KMS-11 (cell line): Measurements from ENCODE around the gene MFSD12.

Experiments
- H2AFZ ChIP-seq: fragments of 200-600 bp; sonication (generic); 2 replicates; pipeline ENCODE4 v1.6.1; 2016; ENCODE audit warnings: antibody characterized with exemption, mixed run types, low read depth
- H3K27ac ChIP-seq: fragments of 200-600 bp; sonication (generic); 2 replicates; pipeline ENCODE4 v1.6.1; 2016; ENCODE audit warnings: mild to moderate bottlenecking, mixed run types
- H3K27me3 ChIP-seq: fragments of 200-600 bp; sonication (generic); 2 replicates; pipeline ENCODE4 v1.6.1; 2017; ENCODE audit warnings: mild to moderate bottlenecking, low read depth, mixed run types, moderate library complexity; ENCODE audit not compliant: insufficient read depth
- H3K36me3 ChIP-seq: fragments of 200-600 bp; sonication (generic); 2 replicates; pipeline ENCODE4 v1.6.1; 2017; ENCODE audit warnings: mild to moderate bottlenecking, mixed run types; ENCODE audit not compliant: insufficient read depth
- H3K4me1 ChIP-seq: fragments of 200-600 bp; sonication (generic); 2 replicates; pipeline ENCODE4 v1.6.1; 2016; ENCODE audit warnings: mild to moderate bottlenecking, low read depth, mixed run types; ENCODE audit not compliant: poor library complexity, severe bottlenecking
- H3K4me2 ChIP-seq: fragments of 200-600 bp; sonication (generic); 2 replicates; pipeline ENCODE4 v1.7.0; 2016; ENCODE audit warnings: mild to moderate bottlenecking, mixed run types
- H3K4me3 ChIP-seq: fragments of 200-600 bp; sonication (generic); IDR thresholded peaks from 2 replicates; pipeline ENCODE4 v1.6.1; 2017; ENCODE audit warnings: low read depth, low read length, mixed read lengths; ENCODE audit not compliant: insufficient read depth
- H3K79me2 ChIP-seq: fragments of 200-600 bp; sonication (generic); 2 replicates; pipeline ENCODE4 v1.6.1; 2016; ENCODE audit warnings: low read depth, mixed run types; ENCODE audit not compliant: insufficient read depth
- H3K9ac ChIP-seq: fragments of 200-600 bp; sonication (generic); 2 replicates; pipeline ENCODE4 v1.6.1; 2016; ENCODE audit warnings: mild to moderate bottlenecking, mixed run types
- H4K20me1 ChIP-seq: fragments of 200-600 bp; sonication (generic); 2 replicates; pipeline ENCODE4 v1.6.1; 2016; ENCODE audit warnings: mild to moderate bottlenecking, mixed run types; ENCODE audit not compliant: insufficient read depth
- CTCF ChIP-seq: fragments of 200-600 bp; sonication (generic); conservative IDR thresholded peaks from 2 replicates; pipeline ENCODE4 v1.6.1; 2017; ENCODE audit warnings: low read depth, mild to moderate bottlenecking, antibody characterized with exemption, low read length, moderate library complexity, mixed read lengths

MFSD12 gene

DNA sequence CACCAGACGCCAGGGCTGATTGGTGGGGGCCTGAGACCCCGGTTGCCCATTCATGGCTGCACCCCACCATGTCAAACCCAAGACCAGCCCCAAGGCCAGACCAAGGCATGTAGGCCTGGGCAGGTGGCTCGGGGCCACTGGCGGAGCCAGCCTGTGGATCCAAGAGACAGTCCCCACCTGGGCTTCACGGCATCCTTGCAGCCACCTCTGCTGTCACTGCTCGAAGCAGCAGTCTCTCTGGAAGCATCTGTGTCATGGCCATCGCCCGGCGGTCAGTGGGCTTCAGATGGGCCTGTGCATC is 22.2 kb downstream of the MFSD12 start:
- H3K4me1 ChIP-seq: no peaks in the 10 kb centered on the region
- no peaks in the 10 kb centered on the region for H3K27me3 ChIP-seq
- H3K4me2 ChIP-seq: no peak overlapping the region
- H3K27ac ChIP-seq: no peak overlapping the region
- H3K36me3 ChIP-seq: no peaks in the 10 kb centered on the region
- no peak overlapping the region for H3K9ac ChIP-seq
- no peak for TF ChIP-seq CTCF
- H2AFZ ChIP-seq: no peak overlapping the region
- no peak overlapping the region for H3K4me3 ChIP-seq
- H3K79me2 ChIP-seq: no peaks in the 10 kb centered on the region
- no peaks in the 10 kb centered on the region for H4K20me1 ChIP-seq

GRCh38 chr19:3534375-3535234 is 22.8 kb downstream of the MFSD12 start:
- Histone ChIP-seq H3K4me1 (no peaks in the 10 kb centered on the region), H3K4me3 (no peak overlapping the region), H3K27me3 (no peaks in the 10 kb centered on the region), H3K4me2 (no peak overlapping the region), H3K9ac (no peak overlapping the region), H3K36me3 (no peaks in the 10 kb centered on the region), H4K20me1 (no peaks in the 10 kb centered on the region), H3K27ac (no peak overlapping the region), H2AFZ (no peak overlapping the region), H3K79me2 (no peaks in the 10 kb centered on the region)
- TF ChIP-seq CTCF: no peak

GRCh38 chr19:3533563-3534216 is 23.7 kb downstream of the MFSD12 start:
- H3K79me2 ChIP-seq: no peaks in the 10 kb centered on the region
- no peak overlapping the region for H2AFZ ChIP-seq
- no peak overlapping the region for H3K4me2 ChIP-seq
- no peak overlapping the region for H3K9ac ChIP-seq
- no peak overlapping the region for H3K4me3 ChIP-seq
- no peaks in the 10 kb centered on the region for H3K27me3 ChIP-seq
- no peaks in the 10 kb centered on the region for H4K20me1 ChIP-seq
- no peak for TF ChIP-seq CTCF
- no peaks in the 10 kb centered on the region for H3K4me1 ChIP-seq
- H3K27ac ChIP-seq: no peak overlapping the region
- no peaks in the 10 kb centered on the region for H3K36me3 ChIP-seq

- no peak overlapping the region for H3K9ac ChIP-seq
- no peak for TF ChIP-seq CTCF
- no peak overlapping the region for H3K4me2 ChIP-seq
- no peaks in the 10 kb centered on the region for H3K4me1 ChIP-seq
- no peaks in the 10 kb centered on the region for H3K27me3 ChIP-seq
- no peaks in the 10 kb centered on the region for H4K20me1 ChIP-seq
- H3K27ac ChIP-seq: no peak overlapping the region
- H2AFZ ChIP-seq: no peak overlapping the region
- no peaks in the 10 kb centered on the region for H3K79me2 ChIP-seq
- H3K36me3 ChIP-seq: no peaks in the 10 kb centered on the region
- H3K4me3 ChIP-seq: no peak overlapping the region
These were observed 24.4 kb downstream of the MFSD12 start for GRCh38 chr19:3533033-3533432.
